Effector memory CD4-positive, alpha-beta T cell (primary cell): Measurements from ENCODE around the gene AQR.

Experiments used
- DNase-seq, 3 donors: peaks; one replicate each; pipeline ENCODE4 v3.0.0-alpha.2; 2020
- H3K27ac ChIP-seq: 2 replicates; pipeline ENCODE4 v1.7.0; 2013; ENCODE audit warnings: mild to moderate bottlenecking, low read length, moderate library complexity; ENCODE audit not compliant: insufficient read depth, poor library complexity, severe bottlenecking
- H3K27me3 ChIP-seq: replicated peaks from 2 replicates; pipeline ENCODE4 v1.7.0; 2013; ENCODE audit warnings: mild to moderate bottlenecking, low read length; ENCODE audit not compliant: insufficient read depth, control insufficient read depth, poor library complexity, severe bottlenecking
- H3K36me3 ChIP-seq: 2 replicates; pipeline ENCODE4 v1.7.0; 2013; ENCODE audit warnings: mild to moderate bottlenecking, low read length, moderate library complexity; ENCODE audit not compliant: control insufficient read depth, insufficient read depth
- H3K4me1 ChIP-seq: 2 replicates; pipeline ENCODE4 v1.7.0; 2013; ENCODE audit warnings: low read length, mild to moderate bottlenecking; ENCODE audit not compliant: control insufficient read depth, insufficient read depth, poor library complexity, severe bottlenecking
- H3K4me3 ChIP-seq: 2 replicates; pipeline ENCODE4 v1.7.0; 2013; ENCODE audit warnings: low read length, low read depth, mild to moderate bottlenecking; ENCODE audit not compliant: insufficient read depth, poor library complexity, severe bottlenecking
- H3K9me3 ChIP-seq: 2 replicates; pipeline ENCODE4 v1.7.0; 2013; ENCODE audit warnings: mild to moderate bottlenecking, low read length, moderate library complexity; ENCODE audit not compliant: control insufficient read depth

The AQR gene

DNA sequence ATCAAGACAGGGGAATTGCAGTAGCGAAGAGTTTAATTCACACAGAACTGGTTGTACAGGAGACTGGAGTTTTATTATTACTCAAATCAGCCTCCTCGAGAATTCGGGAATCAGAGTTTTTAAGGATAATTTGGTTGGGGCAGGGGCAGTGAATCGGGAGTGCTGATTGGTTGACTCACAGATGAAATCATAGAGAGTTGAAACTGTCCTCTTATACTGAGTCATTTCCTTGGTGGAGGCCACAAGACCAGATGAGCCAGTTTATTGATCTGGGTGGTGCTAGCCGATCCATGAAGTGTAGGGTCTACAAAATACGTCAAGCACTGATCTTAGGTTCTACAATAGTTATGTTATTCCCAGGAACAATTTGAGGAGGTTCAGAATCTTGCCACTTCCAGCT lies 23.9 kb upstream of the AQR start:
- no peak for DNase-seq
- Histone ChIP-seq H3K9me3 (no peaks in the 10 kb centered on the region), H3K27ac (no peak overlapping the region), H3K36me3 (no peaks in the 10 kb centered on the region), H3K27me3 (no peaks in the 10 kb centered on the region), H3K4me1 (no peaks in the 10 kb centered on the region), H3K4me3 (no peak overlapping the region)

DNA sequence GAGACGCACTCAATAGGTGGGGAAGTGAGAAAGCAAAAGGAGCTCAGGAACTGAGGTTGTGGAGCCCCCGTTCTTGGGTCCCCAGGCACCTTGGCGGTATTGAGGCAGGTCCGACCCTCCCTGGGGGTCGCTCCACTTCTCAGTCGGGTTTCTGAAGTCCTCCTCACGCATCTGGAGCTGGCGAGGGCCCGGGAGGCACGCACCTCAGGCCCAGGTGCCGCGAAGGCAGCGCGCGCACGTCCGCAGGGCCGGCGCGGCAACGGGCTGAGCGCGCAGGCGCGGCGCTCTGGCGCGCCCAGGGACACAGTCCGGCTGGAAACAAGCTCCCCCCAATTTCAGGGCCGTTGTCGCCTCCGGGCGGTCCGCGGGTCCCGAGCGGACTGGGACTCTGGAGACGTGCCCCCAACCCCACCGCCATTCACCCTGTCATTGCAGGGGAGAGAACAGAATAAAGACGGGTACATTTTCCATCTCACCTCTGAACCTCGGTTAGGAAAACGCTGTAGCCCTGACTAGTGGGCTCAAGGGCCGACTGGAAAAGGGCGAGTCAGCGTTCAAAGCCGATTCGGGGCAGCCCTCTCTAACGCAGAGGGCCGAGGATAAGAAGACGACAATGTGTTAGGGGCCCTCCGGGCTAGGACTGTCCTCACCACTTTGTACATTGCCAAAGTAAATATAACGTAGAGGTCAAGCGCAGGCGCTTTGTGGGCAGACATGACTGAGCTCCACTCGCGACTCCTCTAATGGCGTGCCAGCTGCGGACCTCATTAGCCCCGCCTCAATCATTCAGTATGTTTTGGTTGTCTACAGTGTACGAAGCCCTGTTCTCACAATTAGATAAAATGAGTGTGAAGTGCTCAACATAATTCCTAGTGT lies 18.7 kb upstream of the AQR start, which contains the start of gene ZNF770:
Gene ZNF770, minus strand, starts transcription at position 261 of the 876 bp plus-strand sequence. CDS start 4,853 bp downstream, outside the sequence.
- peak within 1 kb of the TSS; percentile 91 for H3K4me3 ChIP-seq
- no peaks in the 10 kb centered on the region for H3K36me3 ChIP-seq
- DNase-seq: peak; percentile 63 to 73 (median 72)
- no peaks in the 10 kb centered on the region for H3K9me3 ChIP-seq
- H3K27ac ChIP-seq: peak within 1 kb of the TSS; percentile 94
- H3K4me1 ChIP-seq: peaks cover 15% of the 10 kb centered on the region
- no peaks in the 10 kb centered on the region for H3K27me3 ChIP-seq

DNA sequence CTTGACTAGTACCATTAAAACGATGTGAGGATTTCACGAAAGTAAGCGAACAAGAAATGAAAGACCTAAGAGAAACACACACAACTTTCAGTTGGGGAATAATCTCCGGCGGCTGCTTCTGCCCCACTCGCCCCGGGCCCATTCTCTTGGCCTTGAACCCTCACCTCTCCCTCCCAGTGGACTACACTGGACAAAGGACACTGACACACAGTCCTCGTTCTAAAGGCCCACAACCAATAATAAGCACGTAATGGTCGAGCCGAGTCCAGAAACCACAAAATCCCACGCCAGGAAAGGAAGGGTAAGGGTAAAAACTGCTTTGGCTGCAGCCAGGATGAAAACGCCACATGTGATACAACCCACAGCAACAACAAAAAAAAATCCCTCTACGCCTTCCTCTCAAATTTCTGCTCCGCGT lies 18.1 kb upstream of the AQR start:
- Histone ChIP-seq H3K4me1 (peaks cover 15% of the 10 kb centered on the region), H3K9me3 (no peaks in the 10 kb centered on the region)

DNA sequence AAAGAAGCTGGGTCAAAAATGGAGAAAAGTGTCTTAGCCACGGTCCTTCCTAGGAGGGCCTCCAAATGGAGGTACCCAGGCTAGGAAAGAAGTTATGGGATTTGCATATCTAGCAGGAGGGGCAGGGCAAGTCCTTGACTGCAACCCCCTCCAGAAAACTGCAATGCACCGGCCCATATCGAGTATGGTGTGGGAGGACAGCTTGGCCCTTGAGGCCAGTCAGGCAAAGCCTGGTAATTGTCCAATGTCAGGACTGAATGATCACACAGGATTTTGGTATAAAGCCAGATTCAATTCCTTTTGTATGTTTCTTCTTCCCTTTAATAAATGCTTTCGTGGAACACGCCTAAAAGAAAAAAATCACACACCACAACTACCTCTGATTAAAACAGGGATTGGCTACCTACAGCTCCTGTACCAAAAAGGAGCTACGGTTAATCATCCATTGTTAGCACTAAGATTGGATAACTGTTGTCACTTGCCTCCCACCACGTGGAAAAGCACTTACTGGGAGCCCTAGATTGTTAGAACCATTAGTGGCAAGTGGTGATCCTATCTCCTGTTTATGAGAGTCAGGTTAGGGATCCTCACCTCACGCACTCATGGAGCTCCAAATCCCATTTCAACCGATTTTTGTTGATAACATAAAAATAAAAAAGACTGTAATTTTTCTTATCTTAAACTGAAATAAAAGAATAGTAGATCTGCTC lies 17.4 kb upstream of the AQR start:
- Histone ChIP-seq H3K4me1 (peaks cover 15% of the 10 kb centered on the region), H3K27me3 (no peaks in the 10 kb centered on the region), H3K27ac (peak overlapping the region; percentile 94), H3K9me3 (no peaks in the 10 kb centered on the region), H3K4me3 (peak overlapping the region; percentile 91), H3K36me3 (peaks cover 4% of the 10 kb centered on the region)
- no peak for DNase-seq

More for the DNA sequence above, 18.1 kb upstream of the AQR start:
- Histone ChIP-seq H3K27me3 (no peaks in the 10 kb centered on the region), H3K36me3 (peaks cover 4% of the 10 kb centered on the region), H3K4me3 (peak overlapping the region; percentile 91), H3K27ac (peak overlapping the region; percentile 94)
- no peak for DNase-seq

DNA sequence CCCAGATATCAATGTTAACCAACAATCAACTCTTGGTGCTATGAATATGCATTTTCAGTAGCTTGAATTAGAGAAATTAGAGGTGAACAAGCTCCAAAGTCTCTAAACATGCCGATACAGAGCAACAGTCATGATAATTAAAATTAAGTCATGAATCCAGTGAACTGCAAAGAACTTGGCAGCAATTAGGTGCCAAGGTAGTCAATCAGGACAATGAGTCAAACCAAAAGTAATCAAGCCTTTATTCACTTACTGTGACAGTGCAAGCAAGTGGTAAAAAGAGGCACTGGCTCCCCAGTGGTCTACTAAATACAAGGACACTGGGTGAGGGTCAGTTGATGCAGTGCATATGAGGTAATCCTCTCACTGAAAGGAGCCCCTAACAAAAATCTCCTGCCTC lies 16.8 kb upstream of the AQR start:
- Histone ChIP-seq H3K36me3 (peaks cover 10% of the 10 kb centered on the region), H3K9me3 (no peaks in the 10 kb centered on the region), H3K27ac (no peak overlapping the region), H3K4me3 (peak overlapping the region; percentile 91), H3K4me1 (peaks cover 15% of the 10 kb centered on the region), H3K27me3 (no peaks in the 10 kb centered on the region)
- no peak for DNase-seq

DNA sequence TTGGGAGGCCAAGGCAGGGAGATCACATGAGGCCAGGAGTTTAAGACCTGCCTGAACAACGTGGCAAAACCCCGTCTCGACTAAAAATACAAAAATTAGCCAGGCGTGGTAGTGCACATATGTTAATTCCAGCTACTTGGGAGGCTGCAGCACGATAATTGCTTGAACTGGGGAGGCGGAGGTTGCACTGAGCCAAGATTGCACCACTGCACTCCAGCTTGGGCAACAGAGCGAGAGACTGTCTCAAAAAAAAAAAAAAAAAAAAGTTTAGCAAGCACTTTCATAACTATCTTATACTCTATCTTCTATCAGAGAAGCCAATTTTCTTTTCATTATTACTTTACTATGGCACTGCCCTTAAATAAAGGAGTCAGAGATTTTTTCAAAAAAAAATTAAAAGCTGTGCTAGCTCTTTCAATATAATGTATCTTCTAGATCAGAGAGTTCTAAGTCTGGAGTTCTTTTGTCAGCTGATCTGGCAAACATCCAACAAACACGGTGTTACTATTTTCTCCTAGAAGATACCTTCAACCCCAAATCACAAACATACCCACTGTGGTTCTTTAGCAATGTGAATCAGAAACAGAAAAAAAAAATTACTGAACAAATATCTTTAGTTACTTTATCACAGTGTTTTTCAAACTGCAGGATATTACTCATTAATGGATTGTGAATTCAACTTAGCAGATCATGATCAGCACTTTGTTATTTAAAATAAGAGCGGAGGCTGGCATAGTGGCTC lies 15.5 kb upstream of the AQR start:
- DNase-seq: no peak
- Histone ChIP-seq H3K4me3 (peak overlapping the region; percentile 7), H3K27ac (no peak overlapping the region), H3K36me3 (peaks cover 12% of the 10 kb centered on the region), H3K9me3 (no peaks in the 10 kb centered on the region), H3K27me3 (no peaks in the 10 kb centered on the region), H3K4me1 (peaks cover 15% of the 10 kb centered on the region)

DNA sequence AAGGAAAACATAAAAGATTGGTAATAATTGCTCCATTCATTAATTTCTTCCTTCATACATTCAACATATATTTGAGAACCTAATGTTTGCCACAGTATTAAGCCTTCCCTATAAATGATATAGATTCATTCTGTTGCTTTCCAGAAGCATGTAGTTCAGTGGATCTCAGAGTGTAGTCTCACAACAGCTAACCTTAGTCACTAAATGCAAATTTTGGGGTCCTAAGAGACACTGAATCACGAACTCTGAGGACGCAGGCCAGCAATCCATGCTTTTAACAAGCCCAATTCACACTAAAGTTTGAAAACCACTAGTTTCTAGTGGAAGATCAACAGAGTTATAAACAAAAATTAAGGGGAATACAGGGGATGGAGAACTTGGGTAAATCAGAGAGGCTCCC lies 7.2 kb upstream of the AQR start:
- Histone ChIP-seq H3K9me3 (no peaks in the 10 kb centered on the region), H3K27ac (no peak overlapping the region), H3K36me3 (peaks cover 5% of the 10 kb centered on the region), H3K27me3 (no peaks in the 10 kb centered on the region), H3K4me3 (no peak overlapping the region), H3K4me1 (no peaks in the 10 kb centered on the region)
- DNase-seq: no peak

DNA sequence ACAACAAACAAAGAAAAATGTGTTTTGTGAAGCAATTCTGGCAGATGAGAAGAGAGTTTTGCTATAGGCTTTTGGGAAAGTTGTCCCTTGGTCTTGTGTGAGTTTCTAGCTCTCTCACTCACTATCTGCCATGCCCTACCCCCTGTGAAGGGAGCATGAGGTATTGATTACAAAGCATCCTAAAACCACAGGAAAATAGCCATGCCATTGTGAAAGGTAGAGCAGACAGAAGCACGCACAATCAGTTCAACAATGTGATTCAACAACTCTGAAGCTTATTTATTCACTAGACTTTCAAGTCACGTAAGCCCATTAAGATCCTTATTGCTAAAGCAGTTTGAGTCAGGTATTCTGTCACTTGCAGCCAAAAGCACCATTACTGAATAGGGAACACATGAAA lies 6.5 kb upstream of the AQR start:
- Histone ChIP-seq H3K4me1 (no peaks in the 10 kb centered on the region), H3K36me3 (no peaks in the 10 kb centered on the region), H3K4me3 (no peak overlapping the region), H3K27me3 (no peaks in the 10 kb centered on the region), H3K27ac (no peak overlapping the region), H3K9me3 (no peaks in the 10 kb centered on the region)
- no peak for DNase-seq

DNA sequence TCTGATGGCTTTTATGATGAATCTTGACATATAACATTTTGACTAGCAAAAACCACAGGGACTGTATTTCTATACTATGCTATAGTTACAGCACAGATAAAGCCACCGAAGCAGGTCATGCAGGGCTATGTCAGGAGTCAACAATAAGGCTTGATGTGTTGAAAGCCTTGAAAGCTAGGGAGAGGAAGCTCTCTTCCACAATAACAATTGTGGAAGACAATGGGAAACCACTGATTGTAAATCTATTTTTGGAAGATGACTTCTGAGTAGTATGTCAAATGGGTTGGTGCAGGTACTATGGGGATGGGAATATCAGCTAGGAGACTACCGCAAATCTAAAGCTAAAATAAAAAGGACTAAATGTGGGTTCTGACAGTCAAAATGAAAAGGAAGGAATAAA lies 4.0 kb upstream of the AQR start:
- Histone ChIP-seq H3K9me3 (no peaks in the 10 kb centered on the region), H3K27me3 (no peaks in the 10 kb centered on the region), H3K27ac (no peak overlapping the region), H3K36me3 (no peaks in the 10 kb centered on the region), H3K4me3 (no peak overlapping the region), H3K4me1 (peaks cover 4% of the 10 kb centered on the region)
- DNase-seq: no peak
